ENCODE results near the gene THADA. TPM values are rescaled to one million over a fixed set of nuclear protein-coding genes. Genes with fewer than 3 reads are reported as not detected.

Gene THADA
- total RNA-seq, 1 experiment from 2014 or later, result 20.1 TPM

GRCh38 chr2:43192744-43193651 is 402.8 kb downstream of the THADA start:
- Histone ChIP-seq H3K27me3 (ENCODE audit: insufficient read depth, low read length) (no peaks in the 10 kb centered on the region), H2BK15ac (ENCODE audit: low read depth, low read length) (no peak overlapping the region), H3K9ac (ENCODE audit: extremely low read depth, insufficient read length, low read length) (no peak overlapping the region), H3T11ph (ENCODE audit: low read length) (no peak overlapping the region), H2BK120ac (ENCODE audit: low read depth, low read length, poor library complexity, severe bottlenecking) (no peak overlapping the region), H2BK20ac (ENCODE audit: low read depth, low read length, poor library complexity, severe bottlenecking) (no peak overlapping the region), H3K14ac (ENCODE audit: insufficient read depth, low read length) (no peak overlapping the region), H3K4me1 (ENCODE audit: insufficient read depth, low read length) (no peaks in the 10 kb centered on the region; the same call in 1 of the 2 replicates), H2BK5ac (ENCODE audit: insufficient read length, low read length) (no peak overlapping the region), H3K79me1 (ENCODE audit: insufficient read depth, low read depth, low read length, poor library complexity, severe bottlenecking) (no peaks in the 10 kb centered on the region), H3K27ac (ENCODE audit: insufficient read length, low read depth, low read length) (no peak overlapping the region), H3K23me2 (ENCODE audit: insufficient read length, low read depth, low read length, poor library complexity, severe bottlenecking) (no peaks in the 10 kb centered on the region), H3K18ac (ENCODE audit: insufficient read length, low read depth, low read length) (no peak overlapping the region), H3K23ac (ENCODE audit: insufficient read length, low read depth, low read length) (no peak overlapping the region), H2AK5ac (ENCODE audit: insufficient read length, low read length) (no peak overlapping the region), H4K20me1 (ENCODE audit: control insufficient read depth, insufficient read depth, insufficient read length) (no peaks in the 10 kb centered on the region), H3K79me2 (ENCODE audit: insufficient read depth, low read length) (no peaks in the 10 kb centered on the region), H2AFZ (ENCODE audit: low read length) (no peak overlapping the region), H3K4ac (ENCODE audit: low read depth, low read length) (no peak overlapping the region), H4K91ac (ENCODE audit: insufficient read length, low read depth, low read length) (no peak overlapping the region), H3K4me2 (ENCODE audit: insufficient read depth, insufficient read length, low read length) (no peak overlapping the region), H4K8ac (replicated peaks; ENCODE audit: insufficient read length, low read depth, low read length) (no peak overlapping the region), H3K9me3 (ENCODE audit: control insufficient read depth, low read depth, low read length) (no peaks in the 10 kb centered on the region), H3K56ac (ENCODE audit: insufficient read length, low read depth, low read length) (no peak overlapping the region), H2BK12ac (ENCODE audit: insufficient read length, low read depth, low read length) (no peak overlapping the region), H4K5ac (ENCODE audit: insufficient read length, low read depth, low read length) (no peak overlapping the region)
- Mint-ChIP-seq H3K4me3 (no peak overlapping the region), H3K9me3 (no peaks in the 10 kb centered on the region), H3K27me3 (ENCODE audit: low read depth) (no peaks in the 10 kb centered on the region), H3K36me3 (ENCODE audit: insufficient read depth in 1 of 3, low read depth in 3 of 3) (no peaks in the 10 kb centered on the region), H3K27ac (peak overlapping the region in 2 of 3 experiments; percentile 59 to 71; a peak in 4 of 7 replicates), H3K4me1 (peaks cover 21 to 30% of the 10 kb centered on the region in 2 experiments)
- TF ChIP-seq CTCF (conservative IDR thresholded peaks at IDR 0.05), result no peak
- DNase-seq, result no peak
- WGBS (ENCODE audit: extremely low coverage, insufficient read length, low lambda C conversion rate), result no CpG with 5 or more reads among the region's 12 CpGs

All from H9 (cell line).